Mesenteric fat pad (tissue), 1 donor: Measurements from ENCODE around the gene PNPLA1. TPM values are rescaled to one million over a fixed set of nuclear protein-coding genes. Genes with fewer than 3 reads are reported as not detected.

ENCODE experiments used
- DNase-seq: peaks from one replicate; pipeline ENCODE4 v3.0.0-alpha.2; 2020; ENCODE audit warnings: low spot score
- total RNA-seq: library from RNA; stranded (reverse); fragmentation: NEBNext Ultra II Directional; extraction: Animal tissue kit (Norgen Biotek cat#: 25700); gene quantifications from one replicate; pipeline ENCODE4 v1.2.1, GENCODE V29; 2021
- donor health status: DM: yes; HTN: yes; CAD: no.

The PNPLA1 gene
- total RNA-seq, 1 donor from 2014 or later = 0.32 TPM

GRCh38 chr6:36355819-36356218 lies 86.0 kb downstream of the PNPLA1 start:
- DNase-seq = no peak

DNA sequence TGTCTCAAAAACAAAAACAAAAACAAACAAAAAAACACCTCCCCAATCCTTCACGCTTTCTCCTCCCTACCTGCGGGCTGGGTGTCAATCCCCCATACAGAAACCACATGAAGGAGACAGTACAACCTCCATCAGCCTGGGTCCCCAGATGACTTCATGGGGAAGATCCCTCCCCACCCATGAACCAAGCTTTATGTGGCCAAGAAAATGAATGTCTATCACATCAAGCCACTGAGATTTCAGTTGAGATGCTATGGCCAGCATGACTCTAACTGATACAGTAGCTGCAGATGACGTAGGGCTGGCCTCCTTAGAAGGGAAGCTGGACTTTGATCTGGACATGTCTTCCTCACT lies 88.0 kb downstream of the PNPLA1 start:
- no peak for DNase-seq

Other genes starting within 250 kb of the PNPLA1 start
- gene SLC26A8, start 245.4 kb upstream of the PNPLA1 start, total RNA-seq = 0.35 TPM
- gene MAPK14, start 242.3 kb upstream of the PNPLA1 start, total RNA-seq = 94.4 TPM
- gene MAPK13, start 139.5 kb upstream of the PNPLA1 start, total RNA-seq = 12.2 TPM
- gene BRPF3, start 73.3 kb upstream of the PNPLA1 start, total RNA-seq = 26.1 TPM
- gene BNIP5, start 66.8 kb downstream of the PNPLA1 start, total RNA-seq = not detected
- 0.29 TPM for gene ETV7, start 117.6 kb downstream of the PNPLA1 start, total RNA-seq
- gene PXT1, start 172.8 kb downstream of the PNPLA1 start, total RNA-seq = not detected
- gene KCTD20, start 172.9 kb downstream of the PNPLA1 start, total RNA-seq = 81.7 TPM